GM23338 (cell line): ENCODE measurements around the gene PAFAH2. TPM values are rescaled to one million over a fixed set of nuclear protein-coding genes. Genes with fewer than 3 reads are reported as not detected.

ENCODE experiments used
- ATAC-seq: fragments of 200-7000 bp; cut with Tn5 transposase; 3 replicates; pipeline ENCODE4 v1.9.1; 2020
- DNase-seq: peaks from one replicate; pipeline ENCODE4 v3.0.0-alpha.2; 2015; ENCODE audit warnings: low spot score
- H2AFZ ChIP-seq: fragments of 200-600 bp; sonication (generic); 2 replicates; pipeline ENCODE4 v1.8.0; 2016; ENCODE audit warnings: antibody characterized with exemption, mild to moderate bottlenecking, moderate library complexity
- H3F3A ChIP-seq: fragments of 200-600 bp; sonication (generic); replicated peaks from 2 replicates; pipeline ENCODE4 v1.8.0; 2017; ENCODE audit warnings: antibody characterized with exemption, mixed run types, low read depth
- H3K27ac ChIP-seq: fragments of 200-600 bp; sonication (generic); 2 replicates; pipeline ENCODE4 v1.6.1; 2016; ENCODE audit warnings: low read depth
- H3K27me3 ChIP-seq: fragments of 200-600 bp; sonication (generic); 2 replicates; pipeline ENCODE4 v1.8.0; 2016; ENCODE audit warnings: mild to moderate bottlenecking, mixed run types, moderate library complexity; ENCODE audit not compliant: insufficient read depth
- H3K36me3 ChIP-seq: fragments of 200-600 bp; sonication (generic); 2 replicates; pipeline ENCODE4 v1.8.0; 2016; ENCODE audit warnings: mild to moderate bottlenecking; ENCODE audit not compliant: insufficient read depth
- H3K4me1 ChIP-seq: fragments of 200-600 bp; sonication (generic); 2 replicates; pipeline ENCODE4 v1.8.0; 2016; ENCODE audit warnings: mild to moderate bottlenecking, moderate library complexity; ENCODE audit not compliant: insufficient read depth
- H3K4me2 ChIP-seq: fragments of 200-600 bp; sonication (generic); 2 replicates; pipeline ENCODE4 v1.7.1; 2017; ENCODE audit warnings: mixed run types
- H3K4me3 ChIP-seq: fragments of 200-600 bp; sonication (generic); 2 replicates; pipeline ENCODE4 v1.6.1; 2016; ENCODE audit warnings: mixed run types
- H3K79me2 ChIP-seq: fragments of 200-600 bp; sonication (generic); replicated peaks from 2 replicates; pipeline ENCODE4 v1.8.0; 2017; ENCODE audit warnings: mild to moderate bottlenecking; ENCODE audit not compliant: insufficient read depth
- H3K9me2 ChIP-seq: fragments of 200-600 bp; sonication (generic); 2 replicates; pipeline ENCODE4 v1.8.0; 2017; ENCODE audit not compliant: insufficient read depth
- H4K20me1 ChIP-seq: fragments of 200-600 bp; sonication (generic); replicated peaks from 2 replicates; pipeline ENCODE4 v1.8.0; 2017; ENCODE audit warnings: mild to moderate bottlenecking; ENCODE audit not compliant: insufficient read depth
- H3K27ac Mint-ChIP-seq: 2 replicates; pipeline ENCODE4 v1.8.0; 2020; ENCODE audit warnings: inconsistent platforms, mild to moderate bottlenecking, moderate library complexity, mixed read lengths
- H3K27me3 Mint-ChIP-seq: 3 replicates; pipeline ENCODE4 v1.8.0; 2022; ENCODE audit warnings: low read depth, mild to moderate bottlenecking, moderate library complexity, mixed read lengths, inconsistent platforms; ENCODE audit not compliant: insufficient read depth, poor library complexity
- H3K36me3 Mint-ChIP-seq: 3 replicates; pipeline ENCODE4 v1.8.0; 2021; ENCODE audit warnings: low read depth, mild to moderate bottlenecking, inconsistent platforms, moderate library complexity, mixed read lengths
- H3K4me1 Mint-ChIP-seq: 3 replicates; pipeline ENCODE4 v1.8.0; 2020; ENCODE audit warnings: mild to moderate bottlenecking, inconsistent platforms, mixed read lengths
- H3K4me3 Mint-ChIP-seq: 3 replicates; pipeline ENCODE4 v1.8.0; 2021; ENCODE audit warnings: moderate library complexity, mild to moderate bottlenecking, inconsistent platforms, mixed read lengths
- H3K9me3 Mint-ChIP-seq: 3 replicates; pipeline ENCODE4 v1.8.0; 2020; ENCODE audit warnings: moderate library complexity, mild to moderate bottlenecking, inconsistent platforms, mixed read lengths
- CREB1 ChIP-seq: fragments of 250-450 bp; sonication (Bioruptor Pico); IDR thresholded peaks from 2 replicates; pipeline ENCODE4 v1.5.0; 2020; ENCODE audit warnings: low read depth, mild to moderate bottlenecking, moderate library complexity
- EZH2phosphoT487 ChIP-seq: fragments of 200-600 bp; sonication (generic); IDR thresholded peaks from one replicate; pipeline ENCODE4 v1.8.1; 2018; ENCODE audit warnings: antibody characterized with exemption; ENCODE audit not compliant: unreplicated experiment
- JUNB ChIP-seq: IDR thresholded peaks from one replicate; pipeline ENCODE4 v1.6.1; 2016; ENCODE audit warnings: antibody characterized with exemption; ENCODE audit not compliant: unreplicated experiment
- NANOG ChIP-seq: IDR thresholded peaks from 2 replicates; pipeline ENCODE4 v1.6.1; 2016; ENCODE audit warnings: antibody characterized with exemption, borderline replicate concordance
- POLR2AphosphoS5 ChIP-seq: IDR thresholded peaks from 2 replicates; pipeline ENCODE4 v1.6.1; 2016; ENCODE audit warnings: antibody characterized with exemption, low read depth
- STAT1 ChIP-seq: IDR thresholded peaks from one replicate; pipeline ENCODE4 v1.6.1; 2016; ENCODE audit warnings: antibody characterized with exemption; ENCODE audit not compliant: unreplicated experiment
- ZNF114 ChIP-seq: fragments of 250-450 bp; sonication (Bioruptor Pico); IDR thresholded peaks from 2 replicates; pipeline ENCODE4 v1.5.0; 2020; ENCODE audit warnings: mild to moderate bottlenecking, moderate library complexity
- ZNF331 ChIP-seq: fragments of 250-450 bp; sonication (Bioruptor Pico); IDR thresholded peaks from 2 replicates; pipeline ENCODE4 v1.5.0; 2020; ENCODE audit warnings: low read depth, mild to moderate bottlenecking, moderate library complexity
- polyA plus RNA-seq: library from polyadenylated mRNA; unstranded; fragments of >200 nt; fragmentation: Nextera tagmentation; extraction: Ambion mirVana; gene quantifications from 2 replicates; pipeline ENCODE4 v1.2.1, GENCODE V29; 2016
- total RNA-seq: library from RNA; depleted of rRNA; stranded (reverse); fragments of >200 nt; shearing (Covaris generic); gene quantifications from 2 replicates; pipeline ENCODE4 v1.2.3, GENCODE V29; 2014
- TF ChIP-seq, protein P1 (sequence below): fragments of 250-450 bp; sonication (Bioruptor Pico); IDR thresholded peaks from 2 replicates; pipeline ENCODE4 v1.5.0; 2020; ENCODE audit warnings: mild to moderate bottlenecking, moderate library complexity

Gene PAFAH2
- total and polyA plus RNA-seq, 2 experiments from 2014 or later: 5.7 to 10.3 TPM

- Mint-ChIP-seq H3K4me1 (peaks cover 21% of the 10 kb centered on the region), H3K36me3 (no peaks in the 10 kb centered on the region), H3K27ac (no peak overlapping the region), H3K27me3 (peaks cover 4% of the 10 kb centered on the region), H3K4me3 (no peak overlapping the region), H3K9me3 (no peaks in the 10 kb centered on the region)
- Histone ChIP-seq H4K20me1 (no peaks in the 10 kb centered on the region), H3K4me3 (no peak overlapping the region), H3K27me3 (no peaks in the 10 kb centered on the region), H2AFZ (no peak overlapping the region), H3K4me1 (peaks cover 7% of the 10 kb centered on the region; the same call in 1 of the 2 replicates), H3K79me2 (no peaks in the 10 kb centered on the region), H3K27ac (no peak overlapping the region), H3K4me2 (no peak overlapping the region), H3K9me2 (no peaks in the 10 kb centered on the region), H3K36me3 (no peaks in the 10 kb centered on the region), H3F3A (no peaks in the 10 kb centered on the region)
- TF ChIP-seq ZNF114 (CRISPR knock-in tag) (no peak), NANOG (no peak), JUNB (no peak), ZNF331 (CRISPR knock-in tag) (no peak), POLR2AphosphoS5 (no peak), CREB1 (CRISPR knock-in tag) (no peak)
- ATAC-seq (no peak), DNase-seq (no peak)
Observed at GRCh38 chr1:25992689-25993171, 5.1 kb downstream of the PAFAH2 start.

DNA sequence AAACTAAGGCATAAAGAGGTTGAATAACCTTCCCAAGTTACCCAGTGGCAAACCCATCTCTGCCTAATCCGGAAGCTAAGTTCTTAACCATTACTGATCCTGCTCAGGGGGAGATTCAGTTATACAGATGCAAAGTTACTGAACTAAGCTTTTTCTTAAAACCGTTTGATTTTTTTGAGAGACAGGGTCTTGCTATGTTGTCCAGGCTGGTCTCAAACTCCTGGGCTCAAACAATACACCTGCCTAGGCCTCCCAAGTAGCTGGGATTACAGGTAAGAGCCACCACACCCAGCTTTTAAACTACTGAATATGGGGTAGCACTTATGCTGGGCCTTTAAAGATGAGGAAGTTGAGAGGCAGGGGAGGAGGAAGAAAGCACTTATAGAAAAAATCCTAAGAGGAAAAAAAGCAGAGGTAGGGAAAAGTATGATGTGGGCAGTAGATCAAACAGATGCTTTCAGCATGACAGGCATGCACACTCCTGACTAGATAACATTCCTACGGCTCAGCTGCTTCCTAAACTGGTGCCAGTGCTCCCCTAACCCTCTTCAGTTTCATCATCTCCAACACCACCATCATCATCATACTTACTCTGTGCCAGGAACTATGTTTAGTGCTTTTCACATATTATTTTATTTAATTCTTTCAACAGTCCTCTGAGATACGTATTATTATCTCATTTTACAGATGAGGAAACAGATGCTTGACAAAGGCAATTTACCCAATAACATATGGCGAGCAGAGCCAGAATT lies 5.8 kb downstream of the PAFAH2 start:
- Histone ChIP-seq H3F3A (no peaks in the 10 kb centered on the region), H3K4me1 (peaks cover 5% of the 10 kb centered on the region; the same call in 1 of the 2 replicates), H2AFZ (no peak overlapping the region), H3K79me2 (no peaks in the 10 kb centered on the region), H3K27ac (no peak overlapping the region), H3K27me3 (no peaks in the 10 kb centered on the region), H3K9me2 (no peaks in the 10 kb centered on the region), H3K36me3 (no peaks in the 10 kb centered on the region), H3K4me3 (no peak overlapping the region), H3K4me2 (no peak overlapping the region), H4K20me1 (no peaks in the 10 kb centered on the region)
- peak overlapping the region; percentile 16; the same call in 1 of the 2 replicates for H3K27ac Mint-ChIP-seq
- H3K27me3 Mint-ChIP-seq: no peaks in the 10 kb centered on the region
- peaks cover 18% of the 10 kb centered on the region for H3K4me1 Mint-ChIP-seq
- DNase-seq (no peak), ATAC-seq (no peak)
- no peaks in the 10 kb centered on the region for H3K9me3 Mint-ChIP-seq
- no peaks in the 10 kb centered on the region; the same call in 2 of the 3 replicates for H3K36me3 Mint-ChIP-seq
- H3K4me3 Mint-ChIP-seq: no peak overlapping the region
- no peak for TF ChIP-seq CREB1 (CRISPR knock-in tag)
- no peak for TF ChIP-seq NANOG
- TF ChIP-seq STAT1: no peak

DNA sequence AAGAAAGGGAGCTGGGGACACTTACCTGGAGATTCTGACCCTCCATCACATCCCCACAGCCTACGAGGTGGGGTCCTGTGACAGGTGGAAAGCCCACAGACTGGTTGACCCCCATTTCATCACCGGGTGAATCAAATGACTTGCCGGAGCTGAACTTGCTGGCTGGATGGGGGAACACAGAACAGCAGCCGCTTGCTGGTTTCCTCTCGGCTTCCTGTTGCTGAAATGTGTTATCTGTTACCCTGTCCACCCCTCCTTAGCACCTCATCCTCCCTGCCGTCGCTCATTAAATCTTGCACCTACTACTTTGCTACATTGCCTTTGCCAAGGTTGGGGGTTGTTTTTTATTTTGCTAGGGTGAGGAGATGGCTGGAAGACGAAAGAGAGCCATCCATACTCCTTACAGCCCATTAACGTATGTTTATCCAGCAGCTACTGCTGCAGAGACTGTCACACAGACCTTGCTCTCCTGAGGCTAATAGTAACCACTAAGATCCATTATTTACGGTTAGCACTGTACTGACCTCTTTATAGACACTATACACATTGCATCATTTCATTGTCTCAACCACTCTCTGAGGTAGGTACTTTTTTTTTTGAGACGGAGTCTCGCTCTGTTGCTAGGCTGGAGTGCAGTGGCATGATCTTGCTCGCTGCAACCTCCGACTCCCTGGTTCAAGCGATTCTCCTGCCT lies 7.0 kb downstream of the PAFAH2 start:
- H3K4me2 ChIP-seq: no peak overlapping the region
- H3K4me1 ChIP-seq: no peaks in the 10 kb centered on the region
- no peaks in the 10 kb centered on the region; the same call in 1 of the 2 replicates for H4K20me1 ChIP-seq
- no peaks in the 10 kb centered on the region for H3K79me2 ChIP-seq
- Mint-ChIP-seq H3K4me3 (no peak overlapping the region), H3K36me3 (peaks cover 4% of the 10 kb centered on the region), H3K4me1 (peaks cover 14% of the 10 kb centered on the region), H3K27ac (no peak overlapping the region), H3K27me3 (no peaks in the 10 kb centered on the region), H3K9me3 (no peaks in the 10 kb centered on the region; the same call in 2 of the 3 replicates)
- H3K27me3 ChIP-seq: no peaks in the 10 kb centered on the region
- no peak overlapping the region for H3K27ac ChIP-seq
- no peak overlapping the region for H2AFZ ChIP-seq
- H3K36me3 ChIP-seq: no peaks in the 10 kb centered on the region
- no peak overlapping the region for H3K4me3 ChIP-seq
- ATAC-seq (no peak), DNase-seq (no peak)
- H3F3A ChIP-seq: no peaks in the 10 kb centered on the region
- no peaks in the 10 kb centered on the region for H3K9me2 ChIP-seq
- no peak for TF ChIP-seq POLR2AphosphoS5
- no peak for TF ChIP-seq NANOG
- no peak for TF ChIP-seq EZH2phosphoT487
- TF ChIP-seq ZNF114 (CRISPR knock-in tag): no peak
- TF ChIP-seq ZNF331 (CRISPR knock-in tag): no peak
- TF ChIP-seq, protein P1, sequence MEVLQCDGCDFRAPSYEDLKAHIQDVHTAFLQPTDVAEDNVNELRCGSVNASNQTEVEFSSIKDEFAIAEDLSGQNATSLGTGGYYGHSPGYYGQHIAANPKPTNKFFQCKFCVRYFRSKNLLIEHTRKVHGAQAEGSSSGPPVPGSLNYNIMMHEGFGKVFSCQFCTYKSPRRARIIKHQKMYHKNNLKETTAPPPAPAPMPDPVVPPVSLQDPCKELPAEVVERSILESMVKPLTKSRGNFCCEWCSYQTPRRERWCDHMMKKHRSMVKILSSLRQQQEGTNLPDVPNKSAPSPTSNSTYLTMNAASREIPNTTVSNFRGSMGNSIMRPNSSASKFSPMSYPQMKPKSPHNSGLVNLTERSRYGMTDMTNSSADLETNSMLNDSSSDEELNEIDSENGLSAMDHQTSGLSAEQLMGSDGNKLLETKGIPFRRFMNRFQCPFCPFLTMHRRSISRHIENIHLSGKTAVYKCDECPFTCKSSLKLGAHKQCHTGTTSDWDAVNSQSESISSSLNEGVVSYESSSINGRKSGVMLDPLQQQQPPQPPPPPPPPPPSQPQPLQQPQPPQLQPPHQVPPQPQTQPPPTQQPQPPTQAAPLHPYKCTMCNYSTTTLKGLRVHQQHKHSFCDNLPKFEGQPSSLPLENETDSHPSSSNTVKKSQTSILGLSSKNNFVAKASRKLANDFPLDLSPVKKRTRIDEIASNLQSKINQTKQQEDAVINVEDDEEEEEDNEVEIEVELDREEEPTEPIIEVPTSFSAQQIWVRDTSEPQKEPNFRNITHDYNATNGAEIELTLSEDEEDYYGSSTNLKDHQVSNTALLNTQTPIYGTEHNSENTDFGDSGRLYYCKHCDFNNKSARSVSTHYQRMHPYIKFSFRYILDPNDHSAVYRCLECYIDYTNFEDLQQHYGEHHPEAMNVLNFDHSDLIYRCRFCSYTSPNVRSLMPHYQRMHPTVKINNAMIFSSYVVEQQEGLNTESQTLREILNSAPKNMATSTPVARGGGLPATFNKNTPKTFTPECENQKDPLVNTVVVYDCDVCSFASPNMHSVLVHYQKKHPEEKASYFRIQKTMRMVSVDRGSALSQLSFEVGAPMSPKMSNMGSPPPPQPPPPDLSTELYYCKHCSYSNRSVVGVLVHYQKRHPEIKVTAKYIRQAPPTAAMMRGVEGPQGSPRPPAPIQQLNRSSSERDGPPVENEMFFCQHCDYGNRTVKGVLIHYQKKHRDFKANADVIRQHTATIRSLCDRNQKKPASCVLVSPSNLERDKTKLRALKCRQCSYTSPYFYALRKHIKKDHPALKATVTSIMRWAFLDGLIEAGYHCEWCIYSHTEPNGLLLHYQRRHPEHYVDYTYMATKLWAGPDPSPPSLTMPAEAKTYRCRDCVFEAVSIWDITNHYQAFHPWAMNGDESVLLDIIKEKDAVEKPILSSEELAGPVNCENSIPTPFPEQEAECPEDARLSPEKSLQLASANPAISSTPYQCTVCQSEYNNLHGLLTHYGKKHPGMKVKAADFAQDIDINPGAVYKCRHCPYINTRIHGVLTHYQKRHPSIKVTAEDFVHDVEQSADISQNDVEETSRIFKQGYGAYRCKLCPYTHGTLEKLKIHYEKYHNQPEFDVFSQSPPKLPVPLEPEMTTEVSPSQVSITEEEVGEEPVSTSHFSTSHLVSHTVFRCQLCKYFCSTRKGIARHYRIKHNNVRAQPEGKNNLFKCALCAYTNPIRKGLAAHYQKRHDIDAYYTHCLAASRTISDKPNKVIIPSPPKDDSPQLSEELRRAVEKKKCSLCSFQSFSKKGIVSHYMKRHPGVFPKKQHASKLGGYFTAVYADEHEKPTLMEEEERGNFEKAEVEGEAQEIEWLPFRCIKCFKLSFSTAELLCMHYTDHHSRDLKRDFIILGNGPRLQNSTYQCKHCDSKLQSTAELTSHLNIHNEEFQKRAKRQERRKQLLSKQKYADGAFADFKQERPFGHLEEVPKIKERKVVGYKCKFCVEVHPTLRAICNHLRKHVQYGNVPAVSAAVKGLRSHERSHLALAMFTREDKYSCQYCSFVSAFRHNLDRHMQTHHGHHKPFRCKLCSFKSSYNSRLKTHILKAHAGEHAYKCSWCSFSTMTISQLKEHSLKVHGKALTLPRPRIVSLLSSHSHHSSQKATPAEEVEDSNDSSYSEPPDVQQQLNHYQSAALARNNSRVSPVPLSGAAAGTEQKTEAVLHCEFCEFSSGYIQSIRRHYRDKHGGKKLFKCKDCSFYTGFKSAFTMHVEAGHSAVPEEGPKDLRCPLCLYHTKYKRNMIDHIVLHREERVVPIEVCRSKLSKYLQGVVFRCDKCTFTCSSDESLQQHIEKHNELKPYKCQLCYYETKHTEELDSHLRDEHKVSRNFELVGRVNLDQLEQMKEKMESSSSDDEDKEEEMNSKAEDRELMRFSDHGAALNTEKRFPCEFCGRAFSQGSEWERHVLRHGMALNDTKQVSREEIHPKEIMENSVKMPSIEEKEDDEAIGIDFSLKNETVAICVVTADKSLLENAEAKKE (CRISPR knock-in tag): no peak
